Stomach (tissue), 4 donors: ENCODE measurements around the gene MTO1.

Experiments used
- CTCF ChIP-seq, 7 experiments: fragments of 450-650 bp in 4 of 7; fragments of 200-600 bp in 3 of 7; sonication (generic) in 3 of 7; IDR thresholded peaks; one replicate each; pipeline ENCODE4 v1.5.1; 2016 to 2019; ENCODE audit warnings: antibody characterized with exemption in 7 of 7, control low read depth in 2 of 7, mild to moderate bottlenecking in 1 of 7
- POLR2AphosphoS5 ChIP-seq, 3 donors: sonication (generic); formaldehyde crosslinking; IDR thresholded peaks; one replicate each; pipeline ENCODE4 v1.6.1; 2016; ENCODE audit warnings: antibody characterized with exemption in 3 of 3

DNA sequence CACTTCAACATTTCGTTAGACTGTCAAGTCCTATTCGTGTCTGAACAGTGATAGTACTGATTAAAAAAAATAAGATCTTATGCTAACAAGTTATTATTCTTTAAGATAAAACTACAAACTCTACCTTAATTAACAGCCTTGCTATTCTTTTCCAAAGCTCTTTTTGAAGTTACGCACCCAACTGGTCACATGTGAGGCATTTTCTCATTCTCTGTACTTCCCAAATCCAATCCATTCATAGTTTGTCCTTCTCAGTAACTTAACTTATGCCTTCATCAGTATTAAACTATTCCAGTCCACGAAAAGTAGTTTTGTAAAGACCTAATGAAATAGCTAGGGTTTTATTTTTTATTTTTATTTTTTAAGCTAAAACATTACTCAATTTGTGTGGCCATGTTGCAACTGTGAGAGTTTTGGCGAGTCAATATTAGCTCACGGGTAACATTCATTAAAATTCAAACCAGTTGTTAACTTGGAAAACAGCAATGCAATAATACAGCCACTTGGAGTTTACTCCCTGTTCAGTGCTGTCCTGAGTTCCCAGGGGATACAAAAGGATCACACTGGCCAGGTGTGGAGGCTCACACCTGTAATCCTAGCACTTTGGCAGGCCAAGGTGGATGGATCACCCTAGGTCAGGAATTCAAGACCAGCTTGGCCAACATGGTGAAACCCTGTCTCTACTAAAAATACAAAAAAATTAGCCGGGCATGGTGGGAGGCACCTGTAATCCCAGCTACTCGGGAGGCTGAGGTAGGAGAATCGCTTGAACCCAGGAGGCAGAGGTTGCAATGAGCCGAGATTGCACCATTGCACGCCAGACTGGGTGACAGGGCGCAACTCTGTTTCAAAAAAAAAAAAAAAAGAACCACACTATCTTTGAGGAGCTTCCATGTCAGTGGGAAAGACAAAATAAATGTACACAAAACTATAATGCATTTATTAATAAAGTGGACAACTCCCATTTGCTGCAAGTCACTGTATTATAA, 87.2 kb downstream of the MTO1 start:
- TF ChIP-seq CTCF (IDR thresholded peaks at IDR 0.05) (no peak), POLR2AphosphoS5 (IDR thresholded peaks at IDR 0.05) (no peak)
